Common myeloid progenitor, CD34-positive (primary cell): ENCODE data around the gene SLAMF8.

Experiments used
- CTCF ChIA-PET: fragments of 350-600 bp; sonication (Branson Sonifier 250); formaldehyde crosslinking; loops from one replicate; lab custom pipeline; 2021; ENCODE audit warnings: antibody characterized with exemption; lab: Charles Lee
- POLR2A ChIA-PET: fragments of 350-600 bp; sonication (Branson Sonifier 250); formaldehyde crosslinking; loops from one replicate; lab custom pipeline; 2021; ENCODE audit warnings: antibody characterized with exemption; lab: Charles Lee
- DNase-seq, 3 donors: peaks; one replicate each; pipeline versions ENCODE4 v3.0.0 to v3.0.0-alpha.2; 2013
- H3K27ac ChIP-seq, 2 experiments: 1 replicate in 1 of 2; 2 replicates in 1 of 2; pipeline ENCODE4 v1.7.0; 2013; ENCODE audit warnings: inconsistent platforms in 2 of 2, low read length in 2 of 2, mild to moderate bottlenecking in 2 of 2, low read depth in 1 of 2, moderate library complexity in 1 of 2; ENCODE audit not compliant: severe bottlenecking in 2 of 2, insufficient read depth in 1 of 2, poor library complexity in 1 of 2
- H3K27me3 ChIP-seq, 5 experiments: replicated peaks in 2 of 5; 1 replicate in 3 of 5; 2 replicates in 2 of 5; pipeline versions ENCODE4 v1.6.1 to v1.7.0; 2013; ENCODE audit warnings: low read length in 4 of 5, mild to moderate bottlenecking in 2 of 5, moderate library complexity in 2 of 5, inconsistent platforms in 1 of 5; ENCODE audit not compliant: insufficient read depth in 5 of 5, control insufficient read depth in 4 of 5
- H3K36me3 ChIP-seq, 4 experiments: 1 replicate in 2 of 4; 2 replicates in 2 of 4; pipeline versions ENCODE4 v1.6.1 to v1.7.0; 2013; ENCODE audit warnings: low read length in 3 of 4, control low read depth in 1 of 4, mild to moderate bottlenecking in 1 of 4; ENCODE audit not compliant: control insufficient read depth in 4 of 4, insufficient read depth in 4 of 4
- H3K4me1 ChIP-seq, 4 experiments: 1 replicate in 3 of 4; 2 replicates in 1 of 4; pipeline versions ENCODE4 v1.6.1 to v1.7.1; 2013; ENCODE audit warnings: low read length in 3 of 4, mild to moderate bottlenecking in 3 of 4, control low read depth in 1 of 4, inconsistent platforms in 1 of 4, moderate library complexity in 1 of 4; ENCODE audit not compliant: control insufficient read depth in 4 of 4, insufficient read depth in 4 of 4; ENCODE audit errors: control extremely low read depth in 1 of 4
- H3K4me3 ChIP-seq, 7 experiments: 1 replicate in 4 of 7; 2 replicates in 3 of 7; pipeline versions ENCODE4 v1.5.1 to v1.7.0; 2013; ENCODE audit warnings: mild to moderate bottlenecking in 7 of 7, low read length in 6 of 7, moderate library complexity in 6 of 7, inconsistent platforms in 2 of 7, low read depth in 2 of 7, control low read depth in 1 of 7; ENCODE audit not compliant: insufficient read depth in 4 of 7, control insufficient read depth in 1 of 7; ENCODE audit errors: extremely low read depth in 1 of 7
- H3K9me3 ChIP-seq, 5 experiments: 1 replicate in 4 of 5; 2 replicates in 1 of 5; pipeline versions ENCODE4 v1.6.1 to v1.7.1; 2013; ENCODE audit warnings: low read length in 4 of 5, mild to moderate bottlenecking in 2 of 5, inconsistent platforms in 1 of 5, low read depth in 1 of 5, moderate library complexity in 1 of 5; ENCODE audit not compliant: control insufficient read depth in 4 of 5, insufficient read depth in 2 of 5; ENCODE audit errors: control extremely low read depth in 1 of 5
- WGBS: methylation state at CpG from one replicate; pipeline ENCODE4 v1.1.5; 2013; ENCODE audit not compliant: insufficient coverage; 5-methylcytosine and 5-hydroxymethylcytosine counted together

SLAMF8 gene

DNA sequence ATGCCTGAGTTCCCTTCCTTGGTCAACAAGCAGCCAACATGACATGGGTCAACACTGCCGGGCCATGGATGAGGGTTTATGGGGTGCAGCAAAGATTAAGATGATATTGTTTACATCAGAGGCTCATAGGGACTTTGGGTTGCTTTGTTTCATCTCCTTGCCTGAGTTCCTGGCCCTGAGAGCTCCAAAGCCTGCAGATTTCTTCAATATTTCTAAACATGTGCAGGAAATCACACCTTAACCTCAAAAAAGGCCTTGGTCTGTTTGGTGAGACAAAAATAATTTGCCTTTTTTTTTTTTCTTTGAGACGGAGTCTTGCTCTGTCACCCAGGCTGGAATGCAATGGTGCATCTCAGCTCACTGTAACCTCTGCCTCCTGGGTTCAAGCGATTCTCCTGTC lies 876 bp downstream of the SLAMF8 start:
- no peak overlapping the region for H3K27ac ChIP-seq
- DNase-seq = no peak
- 92% methylated on average over 2 of the region's 3 CpGs for WGBS
- peaks cover 0 to 5% (median 0%) of the 10 kb centered on the region in 5 experiments for H3K27me3 ChIP-seq
- no peaks in the 10 kb centered on the region for H3K36me3 ChIP-seq
- H3K4me1 ChIP-seq = peaks cover 4 to 23% (median 18%) of the 10 kb centered on the region in 4 experiments
- CTCF ChIA-PET = interaction anchor here (0.6 to 11.9 kb wide), 8 partner anchors 22 to 69 kb away, joined by 3 to 111 read pairs (median 6); partner anchors contain the start of gene FCRL6
- no peak overlapping the region for H3K4me3 ChIP-seq
- no peaks in the 10 kb centered on the region for H3K9me3 ChIP-seq
- POLR2A ChIA-PET = no interaction called here

- no peaks in the 10 kb centered on the region for H3K9me3 ChIP-seq
- CTCF ChIA-PET = interaction anchor here (1.2 to 11.9 kb wide), 10 partner anchors 8 to 179 kb away, joined by 3 to 111 read pairs (median 6); partner anchors contain the start of gene FCRL6
- WGBS = no CpG with 5 or more reads among the region's 3 CpGs
- POLR2A ChIA-PET = no interaction called here
- no peak overlapping the region for H3K27ac ChIP-seq
- H3K4me1 ChIP-seq = peaks cover 4 to 23% (median 18%) of the 10 kb centered on the region in 4 experiments
- H3K36me3 ChIP-seq = no peaks in the 10 kb centered on the region
- peaks cover 0 to 3% (median 0%) of the 10 kb centered on the region in 5 experiments for H3K27me3 ChIP-seq
- DNase-seq = no peak
- no peak overlapping the region for H3K4me3 ChIP-seq
Observed at GRCh38 chr1:159828176-159828575, 1.5 kb downstream of the SLAMF8 start.

DNA sequence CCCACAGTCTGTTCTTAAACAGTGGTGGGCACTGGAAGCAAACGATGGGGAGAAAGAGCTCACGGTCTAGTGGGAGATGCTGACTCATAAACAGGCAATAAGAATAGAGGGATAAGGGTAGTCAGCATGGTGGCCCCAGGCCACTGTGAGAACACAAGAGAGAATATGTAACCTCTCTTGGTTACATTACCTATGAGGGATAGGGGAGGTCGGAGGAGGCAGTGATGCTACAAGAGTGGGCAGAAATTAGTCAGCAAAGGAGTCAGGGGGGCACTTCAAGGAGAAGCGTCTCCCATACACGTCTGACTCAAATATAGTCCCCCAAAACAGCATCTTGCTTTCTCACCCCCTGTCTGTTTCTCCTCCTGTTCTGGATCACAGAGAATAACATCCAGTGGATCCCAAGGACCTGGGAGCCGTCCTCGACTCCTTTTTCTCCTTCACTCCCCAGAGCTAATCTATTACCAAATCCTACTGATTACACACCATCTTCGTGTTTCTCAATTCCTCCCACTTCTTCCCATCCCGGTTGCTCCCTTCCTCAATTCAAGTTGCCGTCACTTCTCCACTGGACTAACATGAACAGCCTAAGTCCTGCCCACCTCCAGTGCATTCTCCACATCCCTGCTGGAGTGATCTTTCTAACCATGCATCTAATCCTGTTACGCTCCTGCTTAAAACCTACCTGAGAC lies 2.1 kb downstream of the SLAMF8 start:
- Histone ChIP-seq H3K27ac (no peak overlapping the region), H3K27me3 (peaks cover 0 to 3% (median 0%) of the 10 kb centered on the region in 5 experiments), H3K4me1 (peaks cover 4 to 23% (median 18%) of the 10 kb centered on the region in 4 experiments), H3K4me3 (no peak overlapping the region), H3K9me3 (no peaks in the 10 kb centered on the region), H3K36me3 (no peaks in the 10 kb centered on the region)
- ChIA-PET POLR2A (no interaction called here), CTCF (interaction anchor here (1.2 to 11.9 kb wide), 12 partner anchors 9 to 178 kb away, joined by 3 to 111 read pairs (median 8); partner anchors contain the start of gene FCRL6)
- 87% methylated on average over 11 of the region's 11 CpGs for WGBS
- DNase-seq = no peak

- no peak overlapping the region for H3K4me3 ChIP-seq
- 18% methylated on average over 3 of the region's 3 CpGs for WGBS
- POLR2A ChIA-PET = no interaction called here
- no peaks in the 10 kb centered on the region for H3K36me3 ChIP-seq
- H3K9me3 ChIP-seq = no peaks in the 10 kb centered on the region
- peak; percentile 68 to 81 (median 81) for DNase-seq
- H3K27ac ChIP-seq = no peak overlapping the region
- CTCF ChIA-PET = interaction anchor here (0.7 to 11.9 kb wide), 18 partner anchors 9 to 187 kb away, joined by 3 to 111 read pairs (median 4); partner anchors contain the start of gene FCRL6
- peaks cover 0 to 1% (median 0%) of the 10 kb centered on the region in 5 experiments for H3K27me3 ChIP-seq
- H3K4me1 ChIP-seq = peaks cover 4 to 23% (median 18%) of the 10 kb centered on the region in 4 experiments
Observed at GRCh38 chr1:159829273-159829634, 2.6 kb downstream of the SLAMF8 start.

DNA sequence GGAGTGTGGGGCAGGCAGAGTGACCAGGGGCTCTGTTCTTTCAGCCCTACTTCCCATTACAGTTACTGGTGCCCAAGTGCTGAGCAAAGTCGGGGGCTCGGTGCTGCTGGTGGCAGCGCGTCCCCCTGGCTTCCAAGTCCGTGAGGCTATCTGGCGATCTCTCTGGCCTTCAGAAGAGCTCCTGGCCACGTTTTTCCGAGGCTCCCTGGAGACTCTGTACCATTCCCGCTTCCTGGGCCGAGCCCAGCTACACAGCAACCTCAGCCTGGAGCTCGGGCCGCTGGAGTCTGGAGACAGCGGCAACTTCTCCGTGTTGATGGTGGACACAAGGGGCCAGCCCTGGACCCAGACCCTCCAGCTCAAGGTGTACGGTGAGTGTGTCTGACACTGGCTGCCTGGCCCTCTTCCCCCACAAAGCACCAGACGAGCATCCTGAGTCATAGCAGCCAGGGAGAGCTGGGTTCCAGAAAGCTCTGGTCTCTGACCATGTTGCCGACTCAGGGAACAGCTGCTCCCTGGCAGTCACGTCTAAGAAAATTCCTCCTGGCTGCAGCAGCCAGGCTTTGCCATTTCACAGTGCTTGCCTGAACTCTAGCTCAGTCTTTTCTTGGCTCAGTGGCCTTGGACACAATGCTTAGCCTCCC lies 3.3 kb downstream of the SLAMF8 start:
- no peak overlapping the region for H3K27ac ChIP-seq
- H3K9me3 ChIP-seq = no peaks in the 10 kb centered on the region
- 98% methylated on average over 17 of the region's 18 CpGs for WGBS
- no peak overlapping the region for H3K4me3 ChIP-seq
- ChIA-PET POLR2A (interaction anchor here (1.1 kb wide), 1 partner anchor 63 kb away, joined by 3 read pairs; no protein-coding TSS in a partner anchor), CTCF (interaction anchor here (0.7 to 11.9 kb wide), 17 partner anchors 10 to 186 kb away, joined by 3 to 111 read pairs (median 4); partner anchors contain the start of gene FCRL6)
- H3K36me3 ChIP-seq = no peaks in the 10 kb centered on the region
- no peaks in the 10 kb centered on the region for H3K27me3 ChIP-seq
- peaks cover 4 to 23% (median 18%) of the 10 kb centered on the region in 4 experiments for H3K4me1 ChIP-seq
- no peak for DNase-seq

- DNase-seq = no peak
- peaks cover 2 to 18% (median 14%) of the 10 kb centered on the region in 4 experiments for H3K4me1 ChIP-seq
- ChIA-PET POLR2A (interaction anchor here (1.1 kb wide), 1 partner anchor 62 kb away, joined by 3 read pairs; no protein-coding TSS in a partner anchor), CTCF (interaction anchor here (0.7 to 11.9 kb wide), 9 partner anchors 11 to 61 kb away, joined by 3 to 111 read pairs (median 7); partner anchors contain the start of gene FCRL6)
- no peak overlapping the region for H3K27ac ChIP-seq
- H3K36me3 ChIP-seq = no peaks in the 10 kb centered on the region
- H3K4me3 ChIP-seq = no peak overlapping the region
- WGBS = 92% methylated on average over 6 of the region's 8 CpGs
- no peaks in the 10 kb centered on the region for H3K27me3 ChIP-seq
- H3K9me3 ChIP-seq = no peaks in the 10 kb centered on the region
Observed at GRCh38 chr1:159830722-159831121, 4.0 kb downstream of the SLAMF8 start.
